H1 (cell line): ENCODE results near the gene ANKS1B.

Source experiments
- CREB1 ChIP-seq: IDR thresholded peaks from 2 replicates; pipeline ENCODE4 v1.6.1; 2012; ENCODE audit warnings: inconsistent platforms
- EP300 ChIP-seq, 2 experiments: IDR thresholded peaks; 1 replicate in 1 of 2; 2 replicates in 1 of 2; pipeline ENCODE4 v1.6.1; 2011 to 2012; ENCODE audit warnings: low read depth in 2 of 2, low read length in 2 of 2, mild to moderate bottlenecking in 2 of 2, borderline replicate concordance in 1 of 2, inconsistent platforms in 1 of 2, moderate library complexity in 1 of 2
- JUND ChIP-seq: IDR thresholded peaks from 2 replicates; pipeline ENCODE4 v1.6.1; 2011; ENCODE audit warnings: mild to moderate bottlenecking, improper control_type of control experiment, low read length
- POLR2A ChIP-seq, 2 experiments: IDR thresholded peaks; 1 replicate in 1 of 2; 2 replicates in 1 of 2; pipeline ENCODE4 v1.6.1; 2011; ENCODE audit warnings: low read depth in 2 of 2, low read length in 2 of 2, mild to moderate bottlenecking in 2 of 2; ENCODE audit errors: control extremely low read depth in 1 of 2
- SP2 ChIP-seq: IDR thresholded peaks from 2 replicates; pipeline ENCODE4 v1.6.1; 2012; ENCODE audit warnings: mild to moderate bottlenecking, low read length, inconsistent platforms
- TEAD4 ChIP-seq: IDR thresholded peaks from 2 replicates; pipeline ENCODE4 v1.6.1; 2012; ENCODE audit warnings: low read depth, low read length, inconsistent platforms, mixed read lengths
- YY1 ChIP-seq: IDR thresholded peaks from 2 replicates; pipeline ENCODE4 v1.6.1; 2011; ENCODE audit warnings: low read depth, mild to moderate bottlenecking, low read length
- TF ChIP-seq, protein P1 (sequence below), 3 experiments: IDR thresholded peaks; 1 replicate in 2 of 3; 2 replicates in 1 of 3; pipeline versions ENCODE4 v1.5.1 to v1.6.1; 2011; ENCODE audit warnings: low read length in 3 of 3, mild to moderate bottlenecking in 3 of 3, inconsistent platforms in 2 of 3, low read depth in 1 of 3, moderate library complexity in 1 of 3; ENCODE audit not compliant: insufficient read depth in 1 of 3; ENCODE audit errors: control extremely low read depth in 1 of 3

DNA sequence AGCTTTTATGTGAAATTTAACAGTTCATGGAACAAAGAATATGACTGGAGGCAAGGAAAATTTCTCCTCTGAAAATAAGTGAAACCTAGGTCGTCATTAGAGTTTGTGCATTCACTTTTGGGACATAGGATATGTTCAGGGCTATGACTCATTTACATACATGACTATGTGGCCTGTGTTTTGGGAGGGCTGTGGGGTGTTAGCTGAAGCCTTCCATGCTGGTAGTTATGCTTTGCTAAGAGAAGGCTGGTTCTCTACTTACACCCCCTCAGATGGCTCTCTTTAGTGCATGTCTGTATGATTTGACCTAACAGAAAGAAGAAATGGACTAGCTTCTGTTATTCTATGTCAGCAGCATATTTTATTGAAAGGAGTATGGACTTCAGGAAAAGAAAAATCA, 753.7 kb downstream of the ANKS1B start:
- no peak for TF ChIP-seq TEAD4
- TF ChIP-seq CREB1: no peak
- TF ChIP-seq, protein P1, sequence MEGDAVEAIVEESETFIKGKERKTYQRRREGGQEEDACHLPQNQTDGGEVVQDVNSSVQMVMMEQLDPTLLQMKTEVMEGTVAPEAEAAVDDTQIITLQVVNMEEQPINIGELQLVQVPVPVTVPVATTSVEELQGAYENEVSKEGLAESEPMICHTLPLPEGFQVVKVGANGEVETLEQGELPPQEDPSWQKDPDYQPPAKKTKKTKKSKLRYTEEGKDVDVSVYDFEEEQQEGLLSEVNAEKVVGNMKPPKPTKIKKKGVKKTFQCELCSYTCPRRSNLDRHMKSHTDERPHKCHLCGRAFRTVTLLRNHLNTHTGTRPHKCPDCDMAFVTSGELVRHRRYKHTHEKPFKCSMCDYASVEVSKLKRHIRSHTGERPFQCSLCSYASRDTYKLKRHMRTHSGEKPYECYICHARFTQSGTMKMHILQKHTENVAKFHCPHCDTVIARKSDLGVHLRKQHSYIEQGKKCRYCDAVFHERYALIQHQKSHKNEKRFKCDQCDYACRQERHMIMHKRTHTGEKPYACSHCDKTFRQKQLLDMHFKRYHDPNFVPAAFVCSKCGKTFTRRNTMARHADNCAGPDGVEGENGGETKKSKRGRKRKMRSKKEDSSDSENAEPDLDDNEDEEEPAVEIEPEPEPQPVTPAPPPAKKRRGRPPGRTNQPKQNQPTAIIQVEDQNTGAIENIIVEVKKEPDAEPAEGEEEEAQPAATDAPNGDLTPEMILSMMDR (IDR thresholded peaks at IDR 0.05; ENCODE audit: control extremely low read depth in 1 of 3, insufficient read depth in 1 of 3, low read depth in 1 of 3, low read length in 3 of 3): no peak
- no peak for TF ChIP-seq POLR2A (IDR thresholded peaks at IDR 0.05; ENCODE audit: control extremely low read depth in 1 of 2, low read depth in 2 of 2, low read length in 2 of 2)
- TF ChIP-seq JUND: no peak
- no peak for TF ChIP-seq YY1
- no peak for TF ChIP-seq EP300 (IDR thresholded peaks at IDR 0.05; ENCODE audit: borderline replicate concordance in 1 of 2, low read depth in 2 of 2, low read length in 2 of 2)
- no peak for TF ChIP-seq SP2
